Spinal cord (tissue), 10 donors: ENCODE data around the gene SLC30A5. TPM values are rescaled to one million over a fixed set of nuclear protein-coding genes. Genes with fewer than 3 reads are reported as not detected.
"Not testable (repeated sequence)": the region's sequence is repeated elsewhere in the genome, so short reads cannot be mapped to it uniquely, and the experiment has no call there.

ENCODE experiments used
- DNase-seq, 6 donors: peaks; one replicate each; pipeline versions ENCODE4 v3.0.0 to v3.0.0-alpha.2; 2013 to 2015; ENCODE audit warnings: low spot score in 6 of 6, low read depth in 4 of 6
- H3K27ac ChIP-seq: one replicate; pipeline ENCODE4 v1.5.1; 2013; ENCODE audit warnings: low read depth, low read length, control low read depth
- H3K27me3 ChIP-seq: one replicate; pipeline ENCODE4 v1.6.1; 2013; ENCODE audit warnings: low read length; ENCODE audit not compliant: control insufficient read depth, insufficient read depth
- H3K36me3 ChIP-seq: one replicate; pipeline ENCODE4 v1.6.1; 2013; ENCODE audit warnings: low read length; ENCODE audit not compliant: control insufficient read depth, insufficient read depth
- H3K4me1 ChIP-seq: one replicate; pipeline ENCODE4 v1.6.1; 2013; ENCODE audit warnings: low read length; ENCODE audit not compliant: control insufficient read depth, insufficient read depth
- H3K4me3 ChIP-seq: one replicate; pipeline ENCODE4 v1.5.1; 2013; ENCODE audit warnings: low read depth, low read length, control low read depth
- H3K9me3 ChIP-seq: one replicate; pipeline ENCODE4 v1.6.1; 2013; ENCODE audit warnings: low read length; ENCODE audit not compliant: control insufficient read depth, insufficient read depth
- WGBS: methylation state at CpG from one replicate; pipeline ENCODE4 v1.1.5; 2013; ENCODE audit warnings: missing lambda C conversion rate; ENCODE audit not compliant: insufficient coverage; 5-methylcytosine and 5-hydroxymethylcytosine counted together
- polyA plus RNA-seq, 2 donors: library from polyadenylated mRNA; unstranded; fragments of 120-200 nt; gene quantifications; one replicate each; pipeline ENCODE4 v1.2.1, GENCODE V29; 2013; ENCODE audit not compliant: insufficient read length in 2 of 2
- total RNA-seq, 2 donors: library from RNA; depleted of rRNA in 1 of 2; stranded (reverse); fragments of 120-200 nt in 1 of 2; fragments of >200 nt in 1 of 2; gene quantifications; one replicate each; pipeline versions ENCODE4 v1.2.3 to v1.2.4, GENCODE V29; 2013 to 2014
- donor health status: healthy.

Gene SLC30A5
- total and polyA plus RNA-seq, 4 donors, result 51.6 to 68.9 (median 58.5) TPM

DNA sequence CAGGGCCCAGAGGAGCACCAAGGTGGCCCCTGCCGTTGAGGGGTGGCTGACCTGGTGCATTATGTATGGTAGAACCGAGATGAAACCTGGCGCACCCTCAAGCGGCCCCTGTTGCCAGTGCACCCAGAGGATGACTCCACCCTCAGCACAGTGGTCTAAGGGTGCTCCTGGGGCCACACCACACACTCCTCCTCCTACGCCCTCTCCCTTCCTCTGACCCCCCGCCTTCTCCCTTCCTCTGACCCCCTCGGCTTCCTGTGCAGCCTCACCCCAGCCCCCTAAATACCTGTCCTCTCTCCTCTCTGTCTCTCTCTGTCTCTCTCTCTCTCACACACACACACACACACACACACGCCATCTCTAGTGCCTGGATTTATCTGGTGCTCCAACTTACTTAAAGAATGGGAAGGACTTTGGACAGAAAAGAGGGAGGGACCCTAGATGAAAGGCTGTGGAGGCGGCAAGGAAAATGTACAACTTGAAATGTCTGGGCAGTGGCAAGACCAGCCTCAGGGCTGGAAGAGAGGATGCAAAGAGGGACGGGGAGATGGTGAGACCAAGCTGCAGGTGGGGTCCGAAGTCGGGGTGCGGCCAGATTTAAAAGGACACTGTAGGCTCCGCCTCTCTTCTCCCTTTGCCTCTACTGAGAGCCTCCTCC is 18.2 kb upstream of the SLC30A5 start:
- no peaks in the 10 kb centered on the region for H3K9me3 ChIP-seq
- H3K4me1 ChIP-seq, result no peaks in the 10 kb centered on the region
- H3K36me3 ChIP-seq, result no peaks in the 10 kb centered on the region
- no peak overlapping the region for H3K4me3 ChIP-seq
- no peaks in the 10 kb centered on the region for H3K27me3 ChIP-seq
- no peak for DNase-seq
- H3K27ac ChIP-seq, result no peak overlapping the region
- WGBS, result 79% methylated on average over 10 of the region's 14 CpGs

- Histone ChIP-seq H3K36me3 (no peaks in the 10 kb centered on the region), H3K4me1 (no peaks in the 10 kb centered on the region), H3K27ac (no peak overlapping the region), H3K27me3 (no peaks in the 10 kb centered on the region), H3K4me3 (no peak overlapping the region), H3K9me3 (no peaks in the 10 kb centered on the region)
- no peak for DNase-seq
- 100% methylated on average over 1 of the region's 2 CpGs for WGBS
Observed at GRCh38 chr5:69078921-69079540, 14.8 kb upstream of the SLC30A5 start.

- H3K36me3 ChIP-seq, result no peaks in the 10 kb centered on the region
- no peaks in the 10 kb centered on the region for H3K4me1 ChIP-seq
- H3K9me3 ChIP-seq, result no peaks in the 10 kb centered on the region
- no peaks in the 10 kb centered on the region for H3K27me3 ChIP-seq
- H3K27ac ChIP-seq, result no peak overlapping the region
- H3K4me3 ChIP-seq, result no peak overlapping the region
- no peak for DNase-seq
- whole genome bisulfite sequencing, result 94% methylated on average over 3 of the region's 6 CpGs
Observed at GRCh38 chr5:69079556-69079955, 14.3 kb upstream of the SLC30A5 start.

GRCh38 chr5:69083412-69083811 is 10.4 kb upstream of the SLC30A5 start:
- H3K4me3 ChIP-seq, result no peak overlapping the region
- no peaks in the 10 kb centered on the region for H3K4me1 ChIP-seq
- no peak for DNase-seq
- H3K27ac ChIP-seq, result no peak overlapping the region
- H3K27me3 ChIP-seq, result no peaks in the 10 kb centered on the region
- H3K9me3 ChIP-seq, result no peaks in the 10 kb centered on the region
- no peaks in the 10 kb centered on the region for H3K36me3 ChIP-seq

DNA sequence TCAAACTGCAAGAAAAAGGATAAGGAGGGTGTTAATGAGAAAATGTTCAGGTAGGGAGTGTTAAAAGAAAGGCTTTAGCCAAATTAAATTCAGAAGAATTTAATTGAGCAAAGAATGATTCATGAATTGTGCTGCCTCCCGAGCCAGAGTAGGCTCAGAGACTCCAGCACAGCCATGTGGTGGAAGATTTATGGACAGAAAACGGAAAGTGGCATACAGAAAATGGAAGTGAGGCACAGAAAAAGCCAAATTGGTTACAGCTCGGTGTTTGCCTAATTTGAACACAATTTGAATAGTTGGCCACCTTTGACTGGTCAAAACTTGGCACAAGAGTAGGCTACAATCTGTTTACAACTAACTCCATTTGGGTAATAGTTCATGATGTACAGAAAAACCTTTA is 9.6 kb upstream of the SLC30A5 start:
- Histone ChIP-seq H3K27ac (no peak overlapping the region), H3K36me3 (no peaks in the 10 kb centered on the region), H3K4me1 (no peaks in the 10 kb centered on the region), H3K4me3 (no peak overlapping the region), H3K9me3 (no peaks in the 10 kb centered on the region), H3K27me3 (no peaks in the 10 kb centered on the region)
- no peak for DNase-seq
- WGBS, result 31% methylated on average over 3 of the region's 3 CpGs

DNA sequence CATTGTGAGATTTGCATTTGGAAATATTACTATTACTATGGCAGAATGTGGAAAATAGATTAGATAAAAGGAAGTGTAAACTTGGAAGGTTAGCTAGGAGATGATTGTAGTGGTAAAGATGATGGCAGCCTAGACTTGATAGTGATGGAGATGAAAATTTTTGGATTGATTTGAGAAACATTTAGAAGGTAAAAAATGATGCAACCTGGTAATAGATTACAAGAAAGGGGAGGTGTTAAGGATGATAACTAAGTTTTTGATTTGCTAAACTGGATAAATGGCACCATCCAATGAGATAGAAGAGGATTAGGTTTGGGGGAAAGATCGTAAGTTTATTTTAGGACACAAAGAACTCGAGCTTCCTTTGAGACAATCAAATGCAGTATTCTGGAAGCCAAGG is 8.9 kb upstream of the SLC30A5 start:
- Histone ChIP-seq H3K4me1 (no peaks in the 10 kb centered on the region), H3K27me3 (no peaks in the 10 kb centered on the region), H3K27ac (no peak overlapping the region), H3K4me3 (no peak overlapping the region), H3K36me3 (no peaks in the 10 kb centered on the region), H3K9me3 (no peaks in the 10 kb centered on the region)
- 75% methylated on average over 2 of the region's 2 CpGs for WGBS
- DNase-seq, result no peak

- no peak overlapping the region for H3K27ac ChIP-seq
- no peaks in the 10 kb centered on the region for H3K27me3 ChIP-seq
- H3K36me3 ChIP-seq, result no peaks in the 10 kb centered on the region
- DNase-seq, result no peak
- no peak overlapping the region for H3K4me3 ChIP-seq
- no peaks in the 10 kb centered on the region for H3K9me3 ChIP-seq
- no peaks in the 10 kb centered on the region for H3K4me1 ChIP-seq
- 94% methylated on average over 5 of the region's 5 CpGs for WGBS
Observed at GRCh38 chr5:69086206-69086605, 7.6 kb upstream of the SLC30A5 start.

GRCh38 chr5:69088006-69088405 is 5.8 kb upstream of the SLC30A5 start:
- not testable (repeated sequence) for H3K9me3 ChIP-seq, H3K27me3 ChIP-seq, H3K27ac ChIP-seq, DNase-seq, H3K36me3 ChIP-seq, H3K4me1 ChIP-seq, H3K4me3 ChIP-seq
- no CpG with 5 or more reads among the region's 7 CpGs for WGBS

- H3K9me3 ChIP-seq, result no peaks in the 10 kb centered on the region
- H3K36me3 ChIP-seq, result peaks cover under 1% of the 10 kb centered on the region
- H3K4me3 ChIP-seq, result no peak overlapping the region
- no peaks in the 10 kb centered on the region for H3K27me3 ChIP-seq
- no peak for DNase-seq
- H3K4me1 ChIP-seq, result peaks cover 8% of the 10 kb centered on the region
- no peak overlapping the region for H3K27ac ChIP-seq
- no CpG with 5 or more reads among the region's 3 CpGs for WGBS
Observed at GRCh38 chr5:69090158-69090557, 3.7 kb upstream of the SLC30A5 start.

- Histone ChIP-seq H3K27ac (no peak overlapping the region), H3K36me3 (peaks cover 10% of the 10 kb centered on the region), H3K4me1 (peaks cover 16% of the 10 kb centered on the region), H3K27me3 (no peaks in the 10 kb centered on the region), H3K9me3 (no peaks in the 10 kb centered on the region), H3K4me3 (no peak overlapping the region)
- WGBS, result 100% methylated on average over 1 of the region's 6 CpGs
- no peak for DNase-seq
Observed at GRCh38 chr5:69091771-69092170, 2.0 kb upstream of the SLC30A5 start.
